Kidney tubule cell (primary cell): ENCODE measurements around the gene SLTM.
"Not testable (repeated sequence)": the region's sequence is repeated elsewhere in the genome, so short reads cannot be mapped to it uniquely, and the experiment has no call there.

Experiments
- DNase-seq: peaks from one replicate; pipeline ENCODE4 v3.0.0-alpha.2; 2018; ENCODE audit warnings: low spot score

The SLTM gene

DNA sequence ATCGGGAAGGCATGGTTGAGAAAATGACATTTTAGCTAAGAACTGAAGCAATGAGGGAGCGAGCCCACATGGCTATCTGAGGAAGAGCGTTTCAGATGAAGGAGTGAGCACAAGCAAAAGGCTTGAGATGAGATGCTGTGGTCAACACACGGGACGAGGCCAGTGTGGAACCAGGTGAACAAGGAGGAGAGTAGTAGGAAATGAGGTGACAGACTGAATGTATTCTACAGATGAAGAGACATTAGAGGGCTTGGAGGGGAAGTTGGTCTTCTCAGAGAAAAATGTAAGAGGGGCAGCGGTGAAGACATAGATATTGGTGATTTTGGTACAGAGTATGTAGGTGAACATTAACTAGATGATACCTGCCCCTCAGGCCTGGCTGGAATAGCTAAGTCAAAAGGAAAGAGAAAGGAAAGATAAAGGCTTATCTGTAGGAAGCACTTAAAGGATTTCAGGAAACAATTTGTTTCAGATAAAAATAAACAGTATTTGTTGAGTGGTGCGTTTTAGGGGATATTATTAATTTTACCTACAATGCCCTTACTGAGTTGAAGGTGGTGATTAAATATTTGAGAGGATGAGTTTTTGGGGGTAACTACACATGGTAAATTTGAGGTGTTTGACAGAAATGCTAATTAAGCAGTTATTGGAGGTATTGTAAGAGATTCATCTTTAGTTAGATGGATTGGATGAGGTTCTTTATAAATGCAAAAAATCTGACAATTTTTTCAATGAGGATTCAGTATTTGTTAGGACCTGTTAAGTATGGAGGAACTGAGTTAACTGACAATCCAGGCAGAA, 57.0 kb downstream of the SLTM start:
- DNase-seq, result no peak

DNA sequence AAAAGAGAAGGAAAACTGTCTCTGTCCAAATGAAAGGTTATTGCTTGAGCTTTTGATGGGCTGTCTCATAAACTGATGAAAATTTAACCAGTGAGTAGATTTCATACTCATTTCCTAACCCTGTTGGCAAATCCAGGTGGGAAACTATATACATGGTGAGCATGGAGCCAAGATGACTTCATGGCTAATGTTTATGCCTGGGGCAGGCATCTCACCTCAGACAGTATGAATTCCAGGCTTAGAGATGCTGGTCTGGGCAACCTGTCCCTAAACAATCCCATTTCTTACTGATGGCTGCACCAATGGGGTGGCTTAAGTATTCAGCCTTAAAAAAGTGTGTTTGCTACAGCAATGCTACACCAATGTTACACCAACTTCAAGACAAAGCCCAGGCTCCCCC, 58.1 kb downstream of the SLTM start:
- peak; percentile 11 for DNase-seq

DNA sequence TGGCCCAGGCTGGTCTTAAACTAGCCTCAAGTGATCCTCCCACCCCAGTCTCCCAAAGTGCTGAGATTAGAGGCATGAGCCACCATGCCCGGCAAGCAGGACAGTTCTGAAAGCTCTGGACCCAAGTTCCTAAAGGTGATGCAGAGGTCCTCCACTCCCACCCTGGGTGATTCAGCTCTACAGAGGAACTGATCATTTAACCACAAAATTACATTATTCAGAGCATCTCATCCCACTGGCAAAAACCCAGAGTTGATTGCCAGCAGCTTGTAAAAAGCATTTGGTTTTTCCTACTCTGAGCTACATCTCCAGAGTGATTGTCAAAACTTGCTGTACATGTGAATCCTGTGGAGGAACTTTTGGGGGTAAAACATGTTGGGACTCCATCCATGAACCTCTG, 60.2 kb downstream of the SLTM start:
- DNase-seq, result peak; percentile 33

DNA sequence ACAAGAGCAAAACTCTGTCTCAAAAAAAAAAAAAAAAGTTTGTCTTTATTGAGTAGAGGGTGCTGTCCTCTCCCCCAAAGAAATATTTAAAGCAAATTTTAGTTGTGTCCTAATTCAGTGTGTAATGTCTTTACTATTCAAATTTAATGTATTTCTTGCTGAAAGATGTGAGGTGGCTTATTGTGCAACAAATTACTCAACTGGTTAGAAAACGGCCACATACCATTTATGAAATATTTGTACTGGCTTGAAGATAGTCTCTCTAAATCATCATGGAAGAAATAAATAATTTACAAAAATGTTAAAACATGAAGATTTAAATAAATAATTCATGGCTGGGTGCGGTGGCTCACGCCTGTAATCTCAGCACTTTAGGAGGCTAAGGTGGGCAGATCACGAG, 63.0 kb downstream of the SLTM start:
- no peak for DNase-seq

DNA sequence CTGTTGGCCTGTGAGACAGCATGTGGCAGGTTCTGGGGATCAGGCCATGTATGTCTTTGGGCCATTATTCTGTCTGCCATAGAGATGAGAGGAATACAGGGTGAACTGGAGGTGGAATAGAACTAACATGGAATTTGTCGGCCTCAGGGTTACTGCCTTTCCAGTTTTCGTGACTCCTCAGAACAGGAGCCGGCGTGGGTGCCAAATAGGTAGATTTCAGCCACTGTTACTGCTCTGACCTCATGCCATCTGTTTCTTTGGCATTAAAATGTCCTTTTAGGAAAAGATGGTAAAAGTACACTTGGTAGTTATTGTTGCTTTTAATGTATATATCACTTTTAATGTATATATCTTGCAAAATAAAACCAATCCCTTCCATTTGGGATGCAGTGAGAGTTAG, 65.6 kb downstream of the SLTM start:
- DNase-seq, result no peak

DNA sequence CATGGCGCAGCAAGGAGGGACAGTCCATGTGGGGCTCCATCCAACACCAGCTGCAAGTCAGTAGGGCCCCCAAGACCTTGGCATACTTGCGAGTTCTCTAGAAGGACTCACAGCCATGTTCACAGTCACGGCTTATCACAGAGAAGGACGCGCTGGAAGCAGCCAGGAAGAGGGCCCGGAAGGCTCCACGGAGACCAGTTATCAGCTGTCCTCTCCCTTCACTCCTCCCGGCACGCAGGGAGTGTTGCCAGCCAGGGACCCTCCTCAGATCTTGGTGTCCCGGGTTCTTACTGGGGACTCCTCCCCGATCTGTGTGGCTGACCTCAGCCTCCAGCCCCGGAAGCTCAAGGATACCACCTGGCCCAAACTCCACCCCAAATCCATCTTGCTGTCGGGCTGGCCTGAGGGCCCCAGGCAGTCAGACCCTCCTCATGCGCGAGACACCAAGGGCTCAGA, 68.0 kb downstream of the SLTM start:
- DNase-seq, result peak; percentile 42

DNA sequence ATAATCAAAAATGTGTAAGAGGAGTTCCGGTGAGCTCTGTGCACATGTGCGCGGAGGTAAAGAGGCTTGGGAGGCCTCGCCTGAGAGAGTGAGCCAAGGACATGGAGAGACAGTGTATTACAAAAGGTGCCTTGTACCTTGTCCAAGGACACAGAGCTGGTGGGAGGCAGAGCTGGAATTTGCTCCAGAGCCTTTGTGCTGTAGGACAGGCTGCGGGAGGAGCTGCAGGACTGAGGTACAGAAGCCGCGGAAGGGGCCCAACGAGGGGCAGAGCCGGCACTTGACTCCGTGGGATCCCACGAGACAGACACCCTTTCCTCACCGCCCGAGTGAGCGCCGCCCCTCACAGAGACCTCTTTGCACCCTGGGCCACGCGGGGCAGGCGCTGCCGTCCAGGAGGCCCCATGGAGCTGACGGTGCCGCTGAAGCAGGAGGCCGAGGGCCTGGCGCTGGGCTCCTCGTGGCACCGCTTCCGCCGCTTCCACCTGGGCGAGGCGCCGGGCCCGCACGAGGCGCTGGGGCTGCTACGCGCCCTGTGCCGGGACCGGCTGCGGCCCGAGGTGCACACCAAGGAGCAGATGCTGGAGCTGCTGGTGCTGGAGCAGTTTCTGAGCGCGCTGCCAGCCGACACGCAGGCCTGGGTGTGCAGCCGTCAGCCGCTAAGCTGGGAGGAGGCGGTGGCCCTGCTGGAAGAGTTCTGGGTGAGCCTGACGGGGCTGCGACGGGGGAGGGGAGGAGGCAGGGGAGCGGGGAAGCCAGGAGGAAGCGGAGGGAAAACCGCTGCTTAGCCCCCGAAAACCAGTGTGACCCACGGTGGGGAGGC, 68.7 kb downstream of the SLTM start:
- DNase-seq, result peak; percentile 54

DNA sequence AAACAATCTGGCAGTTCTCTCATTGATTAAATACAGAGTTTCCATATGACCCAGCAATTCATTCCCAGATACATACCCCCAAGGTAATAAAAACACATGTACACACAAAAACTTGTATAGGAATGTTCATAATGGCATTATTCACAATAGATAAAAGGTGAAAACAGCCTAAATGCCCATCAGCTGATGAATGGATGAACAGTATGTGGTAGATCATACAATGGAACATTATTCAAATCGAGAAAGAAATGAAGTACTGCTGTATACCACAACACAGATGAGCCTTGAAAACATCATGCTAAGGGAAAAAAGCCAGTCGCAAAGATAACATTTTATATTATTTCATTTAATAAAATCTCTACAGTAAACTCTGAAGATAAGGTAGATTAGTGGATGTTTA, 71.2 kb downstream of the SLTM start:
- DNase-seq, result no peak

DNA sequence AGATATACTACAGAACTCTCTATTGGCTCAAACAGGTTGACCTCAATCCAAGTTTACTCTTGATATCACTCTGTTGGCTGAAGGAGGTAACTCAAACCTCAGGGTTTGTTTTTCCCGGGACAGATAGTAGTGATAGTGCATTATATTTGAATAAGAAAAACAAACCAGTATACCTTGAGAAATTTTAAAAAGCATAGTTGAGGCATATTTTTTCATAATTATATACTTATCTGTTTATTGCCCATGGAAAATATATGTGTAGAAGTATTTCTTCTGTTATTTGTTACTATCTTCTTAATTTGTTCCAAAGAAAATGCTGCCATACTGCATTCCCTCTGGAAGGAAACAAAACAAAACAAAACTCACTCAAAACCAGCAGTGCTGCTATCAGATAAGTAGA, 76.9 kb downstream of the SLTM start:
- DNase-seq, result not testable (repeated sequence)

DNA sequence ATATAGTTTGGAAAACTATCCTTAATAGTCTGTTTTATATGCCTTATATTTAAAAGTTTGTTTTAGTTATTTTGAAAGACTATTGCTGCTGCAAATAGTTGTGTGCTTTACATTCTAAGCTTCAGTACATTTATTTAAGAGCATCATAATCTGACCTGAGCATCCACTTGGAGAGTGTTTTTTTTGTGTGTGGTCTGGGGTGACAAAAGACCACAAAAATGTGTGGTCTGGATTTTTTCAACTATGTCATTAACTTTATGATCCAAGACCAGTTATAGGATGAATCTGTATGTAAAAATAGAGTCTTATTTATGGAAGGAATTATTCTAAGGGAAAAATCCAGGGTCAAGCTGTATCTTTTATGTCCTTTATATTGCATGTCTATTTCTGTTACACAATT, 77.4 kb downstream of the SLTM start:
- peak; percentile 23 for DNase-seq

DNA sequence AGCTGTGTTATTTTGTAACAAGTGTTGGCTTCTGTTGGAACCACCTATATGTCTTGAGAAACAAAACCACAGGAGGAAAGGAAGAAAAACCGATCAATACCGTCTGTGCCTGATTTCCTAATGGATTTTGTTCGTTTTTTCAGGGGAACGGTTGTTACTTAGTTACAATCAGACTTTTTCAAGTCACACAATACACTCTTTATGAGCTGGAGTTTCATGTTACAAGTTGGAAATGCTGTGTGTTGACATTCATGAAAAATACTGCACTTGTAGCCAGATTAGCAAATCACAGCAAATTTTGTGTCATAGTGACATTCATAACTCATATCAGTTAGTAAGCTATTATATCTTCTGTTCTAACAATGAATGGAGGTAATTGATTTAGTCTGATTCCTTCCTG, 78.9 kb downstream of the SLTM start:
- no peak for DNase-seq

DNA sequence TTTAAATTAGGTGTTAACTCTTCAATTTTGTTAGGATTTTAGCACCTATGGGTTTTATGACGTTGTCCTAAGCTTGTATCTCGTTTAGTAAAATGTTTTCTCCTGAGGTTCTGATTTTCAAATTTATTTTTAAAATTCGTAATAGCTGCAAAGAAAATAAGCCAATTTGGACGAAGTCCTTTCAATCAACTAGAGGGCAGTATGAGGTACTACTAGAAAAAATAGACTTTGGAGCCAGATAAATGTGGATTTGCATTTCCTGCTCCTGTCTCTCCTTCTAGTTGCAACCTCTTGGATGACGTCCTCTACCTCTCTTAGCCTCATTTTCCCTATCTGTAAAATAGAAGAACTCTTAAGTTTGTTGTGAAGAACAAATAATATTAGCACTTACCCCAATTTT, 81.1 kb downstream of the SLTM start:
- DNase-seq, result no peak

DNA sequence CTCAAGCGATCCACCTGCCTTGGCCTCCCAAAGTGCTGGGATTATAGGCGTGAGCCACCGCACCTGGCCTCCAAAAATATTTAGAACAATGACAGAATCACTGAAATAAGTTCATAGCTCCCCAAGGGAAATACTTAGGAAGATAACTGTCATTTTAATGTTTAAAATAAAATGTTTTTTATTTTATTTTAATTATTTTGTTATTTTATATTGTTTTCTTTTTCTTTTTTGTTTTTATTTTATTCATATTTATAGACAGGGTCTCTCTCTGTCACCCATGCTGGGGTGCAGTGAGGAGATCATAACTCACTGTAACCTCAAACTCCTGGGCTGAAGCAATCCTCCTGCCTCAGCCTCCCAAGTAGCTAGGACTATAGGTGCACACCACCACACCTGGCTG, 82.3 kb downstream of the SLTM start:
- DNase-seq, result not testable (repeated sequence)

DNA sequence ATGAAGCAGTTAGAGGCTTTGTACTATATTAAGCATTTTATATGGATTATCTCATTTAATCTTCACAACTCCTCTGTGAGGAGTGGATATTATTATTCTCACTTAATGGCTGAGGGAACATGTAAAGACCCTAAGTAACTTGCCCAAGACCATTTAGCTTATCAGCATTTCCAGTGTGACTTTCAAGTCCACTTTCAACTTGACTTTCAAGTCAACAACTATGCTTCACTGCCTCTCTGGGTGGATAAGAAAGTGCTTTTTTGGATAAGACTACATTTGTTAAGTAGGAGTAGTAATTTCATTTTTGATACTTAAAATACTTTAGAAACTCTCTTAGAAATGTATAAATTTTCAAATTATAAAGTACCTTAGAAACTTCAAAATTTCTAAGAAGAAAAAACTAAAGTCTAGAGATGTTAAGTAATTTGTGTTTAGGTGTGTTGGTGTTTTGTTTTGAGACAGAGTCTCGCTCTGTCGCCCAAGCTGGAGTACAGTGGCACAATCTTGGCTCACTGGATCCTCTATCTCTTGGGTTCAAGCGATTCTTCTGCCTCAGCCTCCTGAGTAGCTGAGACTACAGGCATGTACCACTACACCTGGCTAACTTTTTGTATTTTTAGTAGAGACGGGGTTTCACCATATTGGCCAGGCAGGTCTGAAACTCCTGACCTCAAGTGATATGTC, 90.6 kb downstream of the SLTM start:
- no peak for DNase-seq

DNA sequence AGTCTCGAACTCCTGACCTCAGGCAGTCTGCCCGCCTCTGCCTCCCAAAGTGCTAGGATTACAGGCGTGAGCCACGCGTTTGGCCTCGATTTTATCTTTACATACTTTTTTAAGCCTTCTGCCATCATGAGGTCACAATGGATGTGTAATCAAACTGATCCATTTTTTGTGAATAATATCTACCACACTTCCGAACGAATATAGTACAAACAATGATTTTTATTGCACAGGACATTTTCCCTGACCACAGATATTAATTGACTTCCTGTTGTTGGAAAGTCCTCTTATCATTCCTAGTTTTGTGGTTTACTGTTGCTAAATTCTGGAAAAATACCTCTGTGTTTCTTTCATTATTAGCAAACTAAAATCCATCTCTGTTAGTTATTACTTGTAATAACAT, 93.4 kb downstream of the SLTM start:
- DNase-seq, result no peak

DNA sequence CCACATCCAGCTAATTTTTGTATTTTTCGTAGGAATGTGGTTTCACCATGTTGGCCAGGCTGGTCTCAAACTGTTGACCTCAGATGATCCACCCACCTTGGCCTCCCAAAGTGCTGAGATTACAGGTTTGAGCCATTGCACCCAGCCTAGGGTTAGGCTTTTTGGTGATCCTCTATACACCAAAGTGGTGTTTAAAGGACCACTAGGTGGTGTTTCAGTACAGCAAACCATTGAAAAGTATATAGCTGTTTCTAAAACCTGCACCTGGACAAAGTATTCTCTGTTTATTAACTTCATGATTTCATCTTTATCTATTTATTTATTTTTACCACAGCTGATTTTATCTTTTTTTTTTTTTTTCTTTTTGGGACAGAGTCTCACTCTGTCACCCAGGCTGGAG, 94.0 kb downstream of the SLTM start:
- peak; percentile 4 for DNase-seq

DNA sequence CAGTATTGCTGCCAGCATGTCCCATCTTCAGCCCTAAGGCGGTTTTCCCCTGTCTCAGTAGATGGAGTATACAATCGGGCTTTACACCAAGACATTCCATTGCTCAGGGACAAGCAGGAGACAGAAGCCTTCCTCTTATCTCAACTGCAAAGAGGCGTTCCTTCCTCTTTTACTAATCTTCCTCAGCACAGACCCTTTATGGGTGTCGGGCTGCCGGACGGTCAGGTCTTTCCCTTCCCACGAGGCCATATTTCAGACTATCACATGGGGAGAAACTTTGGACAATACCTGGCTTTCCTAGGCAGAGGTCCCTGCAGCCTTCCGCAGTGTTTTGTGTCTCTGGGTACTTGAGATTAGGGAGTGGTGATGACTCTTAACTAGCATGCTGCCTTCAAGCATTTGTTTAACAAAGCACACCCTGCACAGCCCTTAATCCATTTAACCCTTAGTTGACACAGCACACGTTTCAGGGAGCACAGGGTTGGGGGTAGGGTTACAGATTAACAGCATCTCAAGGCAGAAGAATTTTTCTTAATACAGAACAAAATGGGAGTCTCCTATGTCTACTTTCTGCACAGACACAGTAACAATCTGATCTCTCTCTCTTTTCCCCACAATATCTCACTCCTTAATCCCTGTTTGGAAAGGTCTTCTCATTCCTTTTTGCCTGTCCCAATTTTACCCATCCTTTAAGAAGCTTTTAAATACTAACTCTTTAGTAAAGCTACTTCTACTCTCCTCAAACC, 99.6 kb downstream of the SLTM start:
- not testable (repeated sequence) for DNase-seq

DNA sequence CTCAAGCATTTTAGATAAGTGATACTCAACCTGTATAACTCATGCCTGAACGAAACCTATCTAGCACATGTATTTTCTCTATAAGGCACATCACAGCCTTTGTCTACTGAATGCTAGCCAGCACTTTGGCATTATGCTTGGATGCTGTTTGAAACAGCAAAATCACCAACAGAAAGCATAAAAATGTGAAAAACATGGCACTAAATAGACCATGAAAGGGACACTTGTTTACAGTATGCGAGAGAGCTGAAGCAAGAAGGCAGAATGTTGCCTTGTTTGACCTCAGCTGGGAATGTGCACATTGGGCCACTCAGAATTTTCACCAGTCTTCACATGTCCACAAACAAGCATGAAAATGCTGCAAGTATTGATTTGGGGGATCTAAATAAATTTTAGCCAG, 102.9 kb downstream of the SLTM start:
- no peak for DNase-seq
